Mesenteric fat pad (tissue), 1 donor: Measurements from ENCODE around the gene ZDHHC19. TPM values are rescaled to one million over a fixed set of nuclear protein-coding genes. Genes with fewer than 3 reads are reported as not detected.

ENCODE experiments used
- DNase-seq: peaks from one replicate; pipeline ENCODE4 v3.0.0-alpha.2; 2020; ENCODE audit warnings: low spot score
- total RNA-seq: library from RNA; stranded (reverse); fragmentation: NEBNext Ultra II Directional; extraction: Animal tissue kit (Norgen Biotek cat#: 25700); gene quantifications from one replicate; pipeline ENCODE4 v1.2.1, GENCODE V29; 2021
- donor health status: DM: yes; HTN: yes; CAD: no.

ZDHHC19 gene
- total RNA-seq, 1 donor from 2014 or later = 2.8 TPM

GRCh38 chr3:196149831-196150301, 61.3 kb downstream of the ZDHHC19 start:
- no peak for DNase-seq

DNA sequence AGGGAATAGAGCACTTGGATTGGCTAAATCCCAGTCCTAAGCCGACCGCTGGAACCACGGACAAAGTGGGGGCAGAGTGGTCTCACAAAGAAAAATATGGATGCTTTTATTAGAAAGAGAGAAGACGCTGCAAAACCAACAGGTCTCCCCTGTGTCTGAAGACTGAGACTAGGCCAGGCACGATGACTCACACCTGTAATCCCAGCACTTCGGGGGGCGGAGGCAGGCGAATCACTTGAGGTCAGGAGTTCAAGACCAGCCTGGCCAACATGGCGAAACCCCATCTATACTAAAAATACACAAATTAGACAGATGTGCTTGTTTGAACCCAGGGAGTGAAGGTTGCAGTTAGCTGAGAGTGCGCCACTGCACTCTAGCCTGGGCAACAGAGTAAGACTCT, 61.8 kb downstream of the ZDHHC19 start:
- no peak for DNase-seq

Other genes starting within 250 kb of the ZDHHC19 start
- gene TFRC, start 129.3 kb downstream of the ZDHHC19 start, total RNA-seq = 291 TPM
- 1.3 TPM for gene SLC51A, start 5.1 kb upstream of the ZDHHC19 start, total RNA-seq
- 97.9 TPM for gene PCYT1A, start 76.3 kb upstream of the ZDHHC19 start, total RNA-seq
- 4.0 TPM for gene DYNLT2B, start 106.8 kb upstream of the ZDHHC19 start, total RNA-seq
- 2.1 TPM for gene TM4SF19, start 127.0 kb upstream of the ZDHHC19 start, total RNA-seq
- 46.8 TPM for gene UBXN7, start 221.0 kb upstream of the ZDHHC19 start, total RNA-seq